NB4 (cell line): Measurements from ENCODE around the gene XAF1.

Experiments used
- POLR2A ChIP-seq: IDR thresholded peaks from 2 replicates; pipeline ENCODE4 v1.6.1; 2011; ENCODE audit warnings: mild to moderate bottlenecking; ENCODE audit not compliant: insufficient read length; ENCODE audit errors: extremely low read depth
- TF ChIP-seq, protein P1 (sequence below): IDR thresholded peaks from one replicate; pipeline ENCODE4 v1.5.1; 2012; ENCODE audit warnings: low read depth, low read length
- TF ChIP-seq, protein P2 (sequence below): IDR thresholded peaks from 2 replicates; pipeline ENCODE4 v1.6.1; 2011; ENCODE audit warnings: low read depth, low read length

DNA sequence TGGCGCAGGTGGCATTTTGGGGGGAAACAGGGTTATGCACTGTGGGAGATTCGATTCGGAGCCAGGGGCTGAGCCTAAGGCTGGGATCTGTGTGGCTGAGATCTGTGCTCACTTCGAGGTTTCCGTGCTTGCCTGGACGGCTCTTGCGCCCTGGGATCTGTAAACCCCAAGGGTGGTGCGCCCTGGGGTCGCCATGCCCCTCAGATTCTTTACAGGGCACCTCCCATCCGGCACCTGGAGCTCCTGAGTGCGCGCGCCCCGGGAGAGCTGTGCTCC lies 43.1 kb upstream of the XAF1 start:
- TF ChIP-seq, protein P1, sequence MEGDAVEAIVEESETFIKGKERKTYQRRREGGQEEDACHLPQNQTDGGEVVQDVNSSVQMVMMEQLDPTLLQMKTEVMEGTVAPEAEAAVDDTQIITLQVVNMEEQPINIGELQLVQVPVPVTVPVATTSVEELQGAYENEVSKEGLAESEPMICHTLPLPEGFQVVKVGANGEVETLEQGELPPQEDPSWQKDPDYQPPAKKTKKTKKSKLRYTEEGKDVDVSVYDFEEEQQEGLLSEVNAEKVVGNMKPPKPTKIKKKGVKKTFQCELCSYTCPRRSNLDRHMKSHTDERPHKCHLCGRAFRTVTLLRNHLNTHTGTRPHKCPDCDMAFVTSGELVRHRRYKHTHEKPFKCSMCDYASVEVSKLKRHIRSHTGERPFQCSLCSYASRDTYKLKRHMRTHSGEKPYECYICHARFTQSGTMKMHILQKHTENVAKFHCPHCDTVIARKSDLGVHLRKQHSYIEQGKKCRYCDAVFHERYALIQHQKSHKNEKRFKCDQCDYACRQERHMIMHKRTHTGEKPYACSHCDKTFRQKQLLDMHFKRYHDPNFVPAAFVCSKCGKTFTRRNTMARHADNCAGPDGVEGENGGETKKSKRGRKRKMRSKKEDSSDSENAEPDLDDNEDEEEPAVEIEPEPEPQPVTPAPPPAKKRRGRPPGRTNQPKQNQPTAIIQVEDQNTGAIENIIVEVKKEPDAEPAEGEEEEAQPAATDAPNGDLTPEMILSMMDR, result no peak
- no peak for TF ChIP-seq POLR2A
- TF ChIP-seq, protein P2, sequence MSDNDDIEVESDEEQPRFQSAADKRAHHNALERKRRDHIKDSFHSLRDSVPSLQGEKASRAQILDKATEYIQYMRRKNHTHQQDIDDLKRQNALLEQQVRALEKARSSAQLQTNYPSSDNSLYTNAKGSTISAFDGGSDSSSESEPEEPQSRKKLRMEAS, result no peak
